SK-N-MC (cell line): ENCODE data around the gene NSL1.
A peak's percentile ranks its signal among the peaks of the same experiment; 100 is the strongest.

Source experiments
- DNase-seq: peaks from one replicate; pipeline ENCODE4 v3.0.0-alpha.2; 2011; ENCODE audit warnings: low read depth, low spot score
- H3K27ac ChIP-seq: fragments of 200-600 bp; sonication (generic); 2 replicates; pipeline ENCODE4 v1.5.1; 2016; ENCODE audit warnings: mixed run types
- H3K36me3 ChIP-seq: fragments of 200-600 bp; sonication (generic); 2 replicates; pipeline ENCODE4 v1.6.1; 2017; ENCODE audit warnings: antibody characterized with exemption, low read length, mixed read lengths; ENCODE audit not compliant: insufficient read depth
- H3K4me3 ChIP-seq: fragments of 200-600 bp; sonication (generic); 2 replicates; pipeline ENCODE4 v1.5.1; 2016
- H3K9ac ChIP-seq: fragments of 200-600 bp; sonication (generic); 2 replicates; pipeline ENCODE4 v1.8.0; 2017; ENCODE audit warnings: mixed run types, mixed read lengths; ENCODE audit not compliant: insufficient read length
- H3K9me3 ChIP-seq: fragments of 200-600 bp; sonication (generic); 2 replicates; pipeline ENCODE4 v1.6.1; 2017; ENCODE audit warnings: low read depth, mild to moderate bottlenecking, antibody characterized with exemption, low read length, moderate library complexity, mixed read lengths
- EZH2 ChIP-seq: fragments of 200-600 bp; sonication (generic); IDR thresholded peaks from one replicate; pipeline ENCODE4 v1.6.1; 2017; ENCODE audit warnings: antibody characterized with exemption
- FOXP2 ChIP-seq: optimal IDR thresholded peaks from 2 replicates; pipeline ENCODE3; 2011; ENCODE audit warnings: mild to moderate bottlenecking, moderate library complexity; ENCODE audit not compliant: insufficient read depth; ENCODE audit errors: extremely low read length, control extremely low read depth
- POLR2AphosphoS5 ChIP-seq: IDR thresholded peaks from 2 replicates; pipeline ENCODE4 v1.6.1; 2012; ENCODE audit warnings: mild to moderate bottlenecking, low read depth, low read length, borderline replicate concordance

NSL1 gene

GRCh38 chr1:212698467-212699103 lies 93.0 kb downstream of the NSL1 start:
- Histone ChIP-seq H3K9me3 (no peaks in the 10 kb centered on the region), H3K36me3 (no peaks in the 10 kb centered on the region), H3K9ac (no peak overlapping the region), H3K4me3 (peak overlapping the region; percentile 88), H3K27ac (no peak overlapping the region)
- no peak for DNase-seq
- TF ChIP-seq FOXP2 (no peak), POLR2AphosphoS5 (no peak), EZH2 (no peak)

DNA sequence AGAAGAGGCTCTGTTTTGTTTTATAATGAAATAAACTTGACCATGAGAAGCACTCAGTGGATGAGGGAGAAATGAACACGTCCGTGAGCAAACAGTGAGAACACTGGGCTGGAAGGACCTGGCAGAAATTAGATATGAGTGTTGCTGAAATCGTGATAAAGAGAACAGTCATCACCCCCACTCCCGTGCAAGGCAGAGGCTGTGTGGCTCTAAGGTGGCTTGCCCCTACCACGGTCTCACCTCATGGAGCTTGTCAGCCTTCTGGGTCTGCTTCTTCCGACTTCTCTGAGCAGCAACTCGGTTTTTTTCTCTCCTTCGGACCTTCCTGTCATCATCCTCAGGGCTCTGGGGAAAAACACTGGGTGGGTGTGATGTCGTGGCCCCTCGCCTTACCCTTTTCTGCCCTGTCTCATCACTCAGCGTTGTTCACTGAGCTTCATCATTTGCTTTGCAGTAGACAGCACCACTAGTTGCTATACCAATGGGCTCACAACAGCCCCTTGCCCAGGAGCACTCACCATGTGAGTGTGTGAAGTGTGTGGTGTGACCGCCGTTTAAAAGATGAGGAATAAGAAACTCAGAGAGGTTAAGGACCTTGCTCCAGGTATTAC lies 94.8 kb downstream of the NSL1 start:
- Histone ChIP-seq H3K4me3 (no peak overlapping the region), H3K36me3 (no peaks in the 10 kb centered on the region), H3K27ac (no peak overlapping the region), H3K9ac (no peak overlapping the region), H3K9me3 (no peaks in the 10 kb centered on the region)
- no peak for DNase-seq
- TF ChIP-seq FOXP2 (no peak), EZH2 (no peak), POLR2AphosphoS5 (no peak)

DNA sequence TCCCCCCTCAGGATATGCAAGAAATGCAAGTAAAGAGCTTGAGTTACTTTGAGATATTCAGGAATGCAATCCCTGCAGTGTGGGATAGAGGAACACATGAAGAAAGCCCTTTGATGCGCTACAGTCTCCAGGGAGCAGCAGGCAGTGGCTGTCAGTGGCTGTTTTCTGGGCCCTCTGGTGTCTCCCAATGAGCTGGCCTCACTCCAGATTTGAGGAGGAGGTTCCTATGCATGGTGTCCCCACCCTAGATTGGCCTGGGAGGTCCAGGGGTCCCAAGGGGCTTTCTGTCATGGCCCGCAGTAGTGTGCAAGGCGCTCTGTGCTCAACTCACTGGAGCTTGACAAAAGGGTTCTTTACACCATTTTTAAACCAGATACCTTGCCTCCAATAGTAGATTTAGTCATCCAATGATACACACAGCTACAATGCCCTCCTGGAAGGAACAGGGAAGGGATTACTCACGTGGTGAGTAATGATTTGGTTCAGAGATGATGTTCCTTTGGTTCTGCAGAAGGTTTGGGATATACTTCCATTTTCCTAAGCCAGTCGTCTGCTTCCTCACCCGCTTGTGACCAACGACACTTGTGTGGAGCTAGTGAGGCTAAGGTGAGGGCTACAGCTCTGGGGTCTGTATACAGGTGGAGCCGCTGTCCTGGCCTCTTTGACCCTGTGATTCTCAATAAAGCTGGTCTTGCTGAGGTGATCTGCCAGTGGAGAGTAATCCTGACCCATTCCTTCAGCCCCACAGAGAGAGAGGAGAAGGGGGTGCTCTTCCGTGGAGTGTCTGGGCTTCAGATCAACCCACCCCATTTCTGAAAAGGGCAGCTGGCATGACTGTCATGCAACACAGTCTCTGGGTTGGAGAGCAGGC lies 98.6 kb downstream of the NSL1 start:
- TF ChIP-seq FOXP2 (no peak), POLR2AphosphoS5 (no peak)
- no peak for DNase-seq

DNA sequence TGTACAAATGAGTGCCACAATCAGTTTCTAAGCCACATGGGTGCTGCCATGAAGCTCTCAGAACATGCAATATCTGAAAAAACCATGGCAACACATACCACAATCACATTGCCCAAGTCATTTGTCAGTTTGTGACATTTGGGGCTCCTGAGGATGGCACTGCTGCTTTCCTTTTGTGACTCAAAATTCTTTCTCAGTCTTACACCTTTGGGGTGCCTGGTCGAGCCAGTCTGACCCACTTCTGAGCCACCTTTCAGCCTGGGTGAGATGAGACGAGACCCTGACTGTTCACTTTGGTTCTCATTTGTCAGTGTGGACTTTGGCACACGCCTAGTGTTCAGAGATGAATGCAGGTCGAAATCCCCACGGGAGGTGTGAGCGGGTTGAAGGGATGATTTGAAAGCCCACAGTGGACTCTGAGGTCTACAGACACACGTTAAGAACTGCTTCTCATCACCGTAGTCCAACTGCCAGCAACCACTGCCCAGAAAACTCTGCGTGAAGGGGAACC lies 100.0 kb downstream of the NSL1 start:
- Histone ChIP-seq H3K9ac (no peak overlapping the region), H3K27ac (no peak overlapping the region), H3K9me3 (no peaks in the 10 kb centered on the region), H3K36me3 (no peaks in the 10 kb centered on the region), H3K4me3 (no peak overlapping the region)
- TF ChIP-seq FOXP2 (no peak), POLR2AphosphoS5 (no peak), EZH2 (no peak)
- no peak for DNase-seq

More for the DNA sequence above, 98.6 kb downstream of the NSL1 start:
- Histone ChIP-seq H3K9ac (no peak overlapping the region), H3K27ac (no peak overlapping the region), H3K4me3 (no peak overlapping the region), H3K9me3 (no peaks in the 10 kb centered on the region), H3K36me3 (no peaks in the 10 kb centered on the region)

- no peaks in the 10 kb centered on the region for H3K36me3 ChIP-seq
- no peak for TF ChIP-seq POLR2AphosphoS5
- no peak for TF ChIP-seq FOXP2
- TF ChIP-seq EZH2, result no peak
- H3K9ac ChIP-seq, result no peak overlapping the region
- no peak overlapping the region for H3K27ac ChIP-seq
- no peaks in the 10 kb centered on the region for H3K9me3 ChIP-seq
- H3K4me3 ChIP-seq, result no peak overlapping the region
- DNase-seq, result no peak
Observed at GRCh38 chr1:212690816-212691403, 100.7 kb downstream of the NSL1 start.

- no peak for DNase-seq
- TF ChIP-seq POLR2AphosphoS5 (no peak), FOXP2 (no peak), EZH2 (no peak)
Observed at GRCh38 chr1:212689758-212690529, 101.6 kb downstream of the NSL1 start.

DNA sequence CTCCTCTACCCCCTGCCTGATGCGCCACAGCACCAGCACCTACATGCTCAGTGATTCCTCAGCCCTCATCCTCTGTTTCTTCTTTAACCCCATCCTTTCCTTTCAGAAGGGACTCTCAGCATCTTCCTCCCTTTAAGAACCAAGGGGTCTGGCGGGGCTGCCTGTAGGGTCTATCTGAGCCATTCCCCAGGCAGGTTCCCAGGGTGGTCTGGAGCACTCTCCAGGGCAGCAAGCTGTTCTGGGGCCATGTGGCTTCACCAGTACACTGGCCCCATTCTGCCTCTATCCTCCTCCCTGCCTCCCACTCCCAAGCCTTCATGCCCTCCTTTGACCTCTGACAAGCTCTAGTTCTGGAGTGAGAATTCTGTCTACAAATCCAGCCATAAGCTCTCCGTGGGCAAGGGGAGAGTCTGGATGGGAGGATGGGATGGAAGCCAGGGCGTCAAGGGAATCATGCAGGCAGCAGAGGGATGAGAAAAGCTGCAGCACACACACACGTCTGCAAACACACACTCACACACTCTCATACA lies 102.3 kb downstream of the NSL1 start:
- TF ChIP-seq POLR2AphosphoS5, result no peak
- H3K4me3 ChIP-seq, result no peak overlapping the region
- DNase-seq, result no peak

More at GRCh38 chr1:212689758-212690529, 101.6 kb downstream of the NSL1 start:
- Histone ChIP-seq H3K36me3 (no peaks in the 10 kb centered on the region), H3K9ac (no peak overlapping the region), H3K27ac (no peak overlapping the region), H3K9me3 (no peaks in the 10 kb centered on the region), H3K4me3 (no peak overlapping the region)

More for the DNA sequence above, 102.3 kb downstream of the NSL1 start:
- no peaks in the 10 kb centered on the region for H3K36me3 ChIP-seq
- H3K9ac ChIP-seq, result no peak overlapping the region
- H3K9me3 ChIP-seq, result no peaks in the 10 kb centered on the region
- H3K27ac ChIP-seq, result no peak overlapping the region
